C4-2B (cell line): Measurements from ENCODE around the gene DYNLT4.

Experiments
- H3K27ac ChIP-seq: fragments of 450-650 bp; 2 replicates; pipeline ENCODE4 v1.5.1; 2017
- CTCF ChIP-seq: fragments of 450-650 bp; conservative IDR thresholded peaks from 2 replicates; pipeline ENCODE4 v1.5.1; 2017; ENCODE audit warnings: mild to moderate bottlenecking
- ZFX ChIP-seq: fragments of 450-650 bp; IDR thresholded peaks from 2 replicates; pipeline ENCODE4 v1.6.1; 2017

DYNLT4 gene

GRCh38 chr1:44760876-44761275 is 46.3 kb downstream of the DYNLT4 start:
- no peak overlapping the region for H3K27ac ChIP-seq
- TF ChIP-seq ZFX = no peak
- no peak for TF ChIP-seq CTCF

- no peak overlapping the region for H3K27ac ChIP-seq
- no peak for TF ChIP-seq CTCF
- TF ChIP-seq ZFX = no peak
Measured at GRCh38 chr1:44759077-44759476, 48.1 kb downstream of the DYNLT4 start.

GRCh38 chr1:44757420-44757819 is 49.7 kb downstream of the DYNLT4 start:
- TF ChIP-seq CTCF (no peak), ZFX (no peak)
- H3K27ac ChIP-seq = no peak overlapping the region
